ENCODE data around the gene OVOL1.

DNA sequence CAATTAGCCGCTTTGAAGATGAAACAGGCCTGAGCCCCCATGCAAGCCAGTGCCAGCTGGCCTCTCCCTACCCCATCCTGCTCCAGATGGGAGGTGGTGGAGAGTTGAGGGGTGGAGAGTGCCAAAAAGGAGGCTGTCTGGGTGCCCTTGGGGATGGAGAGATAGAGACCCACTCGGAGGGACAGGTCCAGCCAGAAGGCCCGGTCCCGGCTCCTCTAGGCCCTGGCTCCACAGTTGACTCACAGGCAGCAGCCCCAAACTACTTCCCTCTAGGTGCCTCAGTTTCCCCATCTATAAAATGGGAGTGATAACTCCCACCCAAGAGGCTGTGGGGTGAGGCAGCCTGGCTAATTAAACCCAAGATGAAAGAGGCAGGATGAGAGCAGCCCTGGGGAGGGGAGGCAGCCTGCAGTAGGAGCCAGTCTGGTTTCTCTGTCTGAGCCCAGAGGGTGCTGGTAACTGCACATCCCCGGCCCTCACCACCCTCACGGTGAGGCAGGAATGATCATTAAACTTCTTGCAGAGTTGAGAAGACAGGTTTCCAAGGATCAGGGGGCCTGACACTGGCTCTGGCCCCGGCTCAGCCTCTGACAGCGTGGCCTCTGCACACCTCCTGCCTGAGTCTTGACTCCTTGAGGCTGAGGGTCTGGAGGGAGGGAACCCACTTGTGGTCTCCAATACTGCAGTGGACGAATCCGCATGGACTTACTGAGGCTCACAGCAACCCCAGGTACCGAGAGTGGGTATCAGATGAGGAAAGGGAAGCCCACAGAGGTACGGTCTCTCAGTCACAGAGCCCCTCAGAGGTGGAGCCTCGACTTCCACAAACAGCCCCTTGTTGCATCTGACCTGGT is 4.7 kb upstream of the OVOL1 start:
- TF ChIP-seq, protein P1, sequence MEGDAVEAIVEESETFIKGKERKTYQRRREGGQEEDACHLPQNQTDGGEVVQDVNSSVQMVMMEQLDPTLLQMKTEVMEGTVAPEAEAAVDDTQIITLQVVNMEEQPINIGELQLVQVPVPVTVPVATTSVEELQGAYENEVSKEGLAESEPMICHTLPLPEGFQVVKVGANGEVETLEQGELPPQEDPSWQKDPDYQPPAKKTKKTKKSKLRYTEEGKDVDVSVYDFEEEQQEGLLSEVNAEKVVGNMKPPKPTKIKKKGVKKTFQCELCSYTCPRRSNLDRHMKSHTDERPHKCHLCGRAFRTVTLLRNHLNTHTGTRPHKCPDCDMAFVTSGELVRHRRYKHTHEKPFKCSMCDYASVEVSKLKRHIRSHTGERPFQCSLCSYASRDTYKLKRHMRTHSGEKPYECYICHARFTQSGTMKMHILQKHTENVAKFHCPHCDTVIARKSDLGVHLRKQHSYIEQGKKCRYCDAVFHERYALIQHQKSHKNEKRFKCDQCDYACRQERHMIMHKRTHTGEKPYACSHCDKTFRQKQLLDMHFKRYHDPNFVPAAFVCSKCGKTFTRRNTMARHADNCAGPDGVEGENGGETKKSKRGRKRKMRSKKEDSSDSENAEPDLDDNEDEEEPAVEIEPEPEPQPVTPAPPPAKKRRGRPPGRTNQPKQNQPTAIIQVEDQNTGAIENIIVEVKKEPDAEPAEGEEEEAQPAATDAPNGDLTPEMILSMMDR (IDR thresholded peaks at IDR 0.05), result no peak
- TF ChIP-seq POLR2AphosphoS5 (IDR thresholded peaks at IDR 0.05) (no peak), POLR2A (IDR thresholded peaks at IDR 0.05) (no peak)

Measured in upper lobe of left lung (tissue), 4 donors.